ENCODE measurements around the gene TDG. TPM values are rescaled to one million over a fixed set of nuclear protein-coding genes. Genes with fewer than 3 reads are reported as not detected.

Gene TDG
- total RNA-seq, 1 experiment from 2014 or later: 38.2 TPM

DNA sequence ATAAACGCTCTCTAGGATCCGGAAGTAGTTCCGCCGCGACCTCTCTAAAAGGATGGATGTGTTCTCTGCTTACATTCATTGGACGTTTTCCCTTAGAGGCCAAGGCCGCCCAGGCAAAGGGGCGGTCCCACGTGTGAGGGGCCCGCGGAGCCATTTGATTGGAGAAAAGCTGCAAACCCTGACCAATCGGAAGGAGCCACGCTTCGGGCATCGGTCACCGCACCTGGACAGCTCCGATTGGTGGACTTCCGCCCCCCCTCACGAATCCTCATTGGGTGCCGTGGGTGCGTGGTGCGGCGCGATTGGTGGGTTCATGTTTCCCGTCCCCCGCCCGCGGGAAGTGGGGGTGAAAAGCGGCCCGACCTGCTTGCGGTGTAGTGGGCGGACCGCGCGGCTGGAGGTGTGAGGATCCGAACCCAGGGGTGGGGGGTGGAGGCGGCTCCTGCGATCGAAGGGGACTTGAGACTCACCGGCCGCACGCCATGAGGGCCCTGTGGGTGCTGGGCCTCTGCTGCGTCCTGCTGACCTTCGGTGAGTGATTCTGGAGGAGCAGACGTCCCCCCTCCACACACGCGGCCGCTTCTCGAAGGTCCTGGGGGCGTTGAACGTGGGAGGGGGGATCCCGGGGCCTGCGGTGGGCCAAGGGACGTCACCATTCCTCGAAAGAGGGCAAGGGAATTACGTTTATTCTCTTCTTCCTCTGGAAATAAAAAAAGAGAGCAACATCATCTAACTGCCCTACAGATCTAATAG, 35.5 kb upstream of the TDG start, which contains the start of gene HSP90B1:
Gene HSP90B1 (plus strand): TSS at position 377 of the 753 bp plus-strand sequence. CDS start 106 bp downstream, at position 483.
- in situ Hi-C loops (cut with HindIII; ENCODE audit: low pct_unique_long_range_greater_than_20kb, low sequenced_read_pairs): no loop called here
- TSS peak; percentile 71 for BruUV-seq (replicated peaks)
- TF ChIP-seq SIN3A (IDR thresholded peaks at IDR 0.05; ENCODE audit: borderline replicate concordance, insufficient read depth, low read depth, low read length) (peak; percentile 85), POLR2AphosphoS5 (IDR thresholded peaks at IDR 0.05; ENCODE audit: low read depth, low read length) (peak; percentile 95), REST (IDR thresholded peaks at IDR 0.05; ENCODE audit: insufficient read depth in 1 of 2, low read depth in 2 of 2, low read length in 1 of 2) (no peak), TCF7L2 (IDR thresholded peaks at IDR 0.05; ENCODE audit: low read depth, low read length) (no peak; the same call in 1 of the 2 replicates)
- TF ChIP-seq, protein P1, sequence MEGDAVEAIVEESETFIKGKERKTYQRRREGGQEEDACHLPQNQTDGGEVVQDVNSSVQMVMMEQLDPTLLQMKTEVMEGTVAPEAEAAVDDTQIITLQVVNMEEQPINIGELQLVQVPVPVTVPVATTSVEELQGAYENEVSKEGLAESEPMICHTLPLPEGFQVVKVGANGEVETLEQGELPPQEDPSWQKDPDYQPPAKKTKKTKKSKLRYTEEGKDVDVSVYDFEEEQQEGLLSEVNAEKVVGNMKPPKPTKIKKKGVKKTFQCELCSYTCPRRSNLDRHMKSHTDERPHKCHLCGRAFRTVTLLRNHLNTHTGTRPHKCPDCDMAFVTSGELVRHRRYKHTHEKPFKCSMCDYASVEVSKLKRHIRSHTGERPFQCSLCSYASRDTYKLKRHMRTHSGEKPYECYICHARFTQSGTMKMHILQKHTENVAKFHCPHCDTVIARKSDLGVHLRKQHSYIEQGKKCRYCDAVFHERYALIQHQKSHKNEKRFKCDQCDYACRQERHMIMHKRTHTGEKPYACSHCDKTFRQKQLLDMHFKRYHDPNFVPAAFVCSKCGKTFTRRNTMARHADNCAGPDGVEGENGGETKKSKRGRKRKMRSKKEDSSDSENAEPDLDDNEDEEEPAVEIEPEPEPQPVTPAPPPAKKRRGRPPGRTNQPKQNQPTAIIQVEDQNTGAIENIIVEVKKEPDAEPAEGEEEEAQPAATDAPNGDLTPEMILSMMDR (IDR thresholded peaks at IDR 0.05): no peak
- Histone ChIP-seq H3K4me3 (ENCODE audit: low read depth in 2 of 2, low read length in 2 of 2) (peak within 1 kb of the TSS; percentile 62 to 99), H3K36me3 (ENCODE audit: control insufficient read depth, insufficient read depth, low read length) (peaks cover 33% of the 10 kb centered on the region), H3K27me3 (ENCODE audit: control insufficient read depth, insufficient read depth, low read length) (no peaks in the 10 kb centered on the region), H3K4me1 (ENCODE audit: control insufficient read depth, insufficient read depth, low read length) (peaks cover 24% of the 10 kb centered on the region), H3K27ac (ENCODE audit: low read length) (peak within 1 kb of the TSS; percentile 92), H3K9me3 (ENCODE audit: control insufficient read depth, insufficient read depth, low read depth, low read length) (no peaks in the 10 kb centered on the region)
- peak; percentile 91 for ATAC-seq
- ChIA-PET POLR2A (interaction anchor here (0.6 to 1.1 kb wide), 11 partner anchors 9 to 1903 kb away, joined by 3 to 7 read pairs (median 4); partner anchors contain the start of genes NT5DC3 and TDG), CTCF (no interaction called here)
- DNase-seq (ENCODE audit: low read depth, low spot score): peak; percentile 97
- intact Hi-C loops (cut with micrococcal nuclease; ENCODE audit: unreplicated experiment): no loop called here

DNA sequence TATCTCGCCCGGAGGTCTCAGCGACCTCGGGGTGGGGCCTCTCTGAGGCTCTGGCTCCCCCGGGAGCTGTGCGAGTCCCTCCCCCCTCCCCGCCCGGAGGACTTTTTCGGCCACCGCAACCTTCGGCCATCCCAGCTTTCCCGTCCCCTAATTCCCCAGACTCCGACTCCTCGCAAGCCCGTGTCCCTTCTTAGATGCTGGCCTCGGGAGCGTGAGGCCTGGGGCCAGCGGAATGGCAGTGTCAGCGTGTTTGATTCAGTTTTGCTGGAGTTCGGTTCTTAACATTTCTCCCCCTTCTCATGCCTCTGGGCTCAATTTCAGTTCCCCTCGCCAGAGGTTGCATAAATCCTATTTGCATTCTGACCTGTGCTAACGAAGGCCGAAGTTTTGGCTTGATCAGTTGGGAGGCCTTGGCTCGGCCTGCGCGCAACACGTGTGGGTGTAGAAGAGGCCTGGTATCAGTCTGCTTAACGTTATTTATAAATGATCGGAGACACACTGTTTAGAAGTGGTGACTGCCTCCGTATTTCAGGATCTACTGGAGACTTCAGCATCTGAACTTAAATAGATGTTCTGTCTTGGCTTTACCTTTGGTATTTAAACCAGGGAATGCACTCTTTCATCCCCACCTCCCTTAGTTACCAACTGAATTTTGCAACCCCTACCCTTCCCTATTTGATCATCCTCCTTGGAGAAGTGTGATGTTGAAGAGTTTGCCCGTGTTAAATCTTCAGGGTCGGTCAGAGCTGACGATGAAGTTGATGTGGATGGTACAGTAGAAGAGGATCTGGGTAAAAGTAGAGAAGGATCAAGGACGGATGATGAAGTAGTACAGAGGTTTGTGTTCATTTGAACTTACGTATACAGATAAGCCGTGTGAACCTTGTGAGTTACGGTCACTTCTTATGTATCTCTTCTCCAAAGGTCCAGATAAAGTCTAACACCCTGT, 34.6 kb upstream of the TDG start:
- Histone ChIP-seq H3K36me3 (ENCODE audit: control insufficient read depth, insufficient read depth, low read length) (peaks cover 38% of the 10 kb centered on the region), H3K4me1 (ENCODE audit: control insufficient read depth, insufficient read depth, low read length) (peaks cover 24% of the 10 kb centered on the region), H3K9me3 (ENCODE audit: control insufficient read depth, insufficient read depth, low read depth, low read length) (no peaks in the 10 kb centered on the region), H3K27me3 (ENCODE audit: control insufficient read depth, insufficient read depth, low read length) (no peaks in the 10 kb centered on the region), H3K4me3 (ENCODE audit: low read depth in 2 of 2, low read length in 2 of 2) (peak overlapping the region; percentile 62 to 99), H3K27ac (ENCODE audit: low read length) (peak overlapping the region; percentile 87)
- CTCF ChIA-PET: no interaction called here
- in situ Hi-C loops (cut with HindIII; ENCODE audit: low pct_unique_long_range_greater_than_20kb, low sequenced_read_pairs) (no loop called here), intact Hi-C loops (cut with micrococcal nuclease; ENCODE audit: unreplicated experiment) (no loop called here)
- DNase-seq (ENCODE audit: low read depth, low spot score) (no peak), ATAC-seq (peak; percentile 19; the same call in 1 of the 2 replicates)
- no peak for TF ChIP-seq SIN3A (IDR thresholded peaks at IDR 0.05; ENCODE audit: borderline replicate concordance, insufficient read depth, low read depth, low read length)
- TF ChIP-seq TCF7L2 (IDR thresholded peaks at IDR 0.05; ENCODE audit: low read depth, low read length): no peak
- TF ChIP-seq, protein P1 (IDR thresholded peaks at IDR 0.05): no peak
- no peak for TF ChIP-seq POLR2AphosphoS5 (IDR thresholded peaks at IDR 0.05; ENCODE audit: low read depth, low read length)
- no peak for TF ChIP-seq REST (IDR thresholded peaks at IDR 0.05; ENCODE audit: insufficient read depth in 1 of 2, low read depth in 2 of 2, low read length in 1 of 2)
- no TSS peak for BruUV-seq (replicated peaks)
- POLR2A ChIA-PET: interaction anchor here (0.6 kb wide), 3 partner anchors 20 to 344 kb away, joined by 3 to 5 read pairs (median 3); no protein-coding TSS in a partner anchor

All from Panc1 (cell line).